OCI-LY1 (cell line): ENCODE measurements around the gene QRICH1.

Experiments
- CTCF ChIP-seq: fragments of 200-600 bp; sonication (generic), shearing (Covaris generic); IDR thresholded peaks from 2 replicates; pipeline ENCODE4 v1.5.1; 2017; ENCODE audit warnings: mild to moderate bottlenecking, antibody characterized with exemption, low read length, moderate library complexity, mixed read lengths
- EZH2 ChIP-seq: fragments of 200-600 bp; sonication (generic), shearing (Covaris generic); IDR thresholded peaks from 2 replicates; pipeline ENCODE4 v1.8.0; 2017; ENCODE audit warnings: borderline replicate concordance, mixed run types, mild to moderate bottlenecking, antibody characterized with exemption, low read length, moderate library complexity, mixed read lengths

GRCh38 chr3:49079270-49079669 lies 14.6 kb downstream of the QRICH1 start:
- TF ChIP-seq CTCF = no peak
- no peak for TF ChIP-seq EZH2
